HEK293 (cell line): ENCODE results near the gene OLIG2.

ENCODE experiments used
- CTCF ChIP-seq: fragments of 450-650 bp; formaldehyde crosslinking; IDR thresholded peaks from 2 replicates; pipeline ENCODE4 v1.5.1; 2016; ENCODE audit warnings: missing biosample characterization, missing genetic modification characterization
- GLIS2 ChIP-seq: fragments of 450-650 bp; formaldehyde crosslinking; IDR thresholded peaks from 2 replicates; pipeline ENCODE4 v1.5.1; 2016; ENCODE audit warnings: missing biosample characterization, missing genetic modification characterization
- SP2 ChIP-seq: fragments of 450-650 bp; formaldehyde crosslinking; IDR thresholded peaks from 2 replicates; pipeline ENCODE4 v1.5.1; 2016; ENCODE audit warnings: missing biosample characterization, missing genetic modification characterization
- ZBTB7A ChIP-seq: fragments of 450-650 bp; formaldehyde crosslinking; IDR thresholded peaks from 2 replicates; pipeline ENCODE4 v1.5.1; 2016; ENCODE audit warnings: low read depth, missing biosample characterization, missing genetic modification characterization
- ZNF335 ChIP-seq: fragments of 450-650 bp; formaldehyde crosslinking; conservative IDR thresholded peaks from 2 replicates; pipeline ENCODE4 v1.5.1; 2016; ENCODE audit warnings: missing biosample characterization, missing genetic modification characterization
- ZSCAN16 ChIP-seq: fragments of 450-650 bp; formaldehyde crosslinking; IDR thresholded peaks from 2 replicates; pipeline ENCODE4 v1.5.1; 2016; ENCODE audit warnings: missing biosample characterization, missing genetic modification characterization
- TF ChIP-seq, protein P1 (sequence below): fragments of 450-650 bp; formaldehyde crosslinking; IDR thresholded peaks from 2 replicates; pipeline ENCODE4 v1.5.1; 2016; ENCODE audit warnings: missing biosample characterization, missing genetic modification characterization, borderline replicate concordance

- TF ChIP-seq CTCF (tag by site-specific recombination) (no peak), ZNF335 (tag by site-specific recombination) (no peak), ZBTB7A (tag by site-specific recombination) (no peak), GLIS2 (tag by site-specific recombination) (no peak), SP2 (tag by site-specific recombination) (no peak), ZSCAN16 (tag by site-specific recombination) (no peak)
- TF ChIP-seq, protein P1, sequence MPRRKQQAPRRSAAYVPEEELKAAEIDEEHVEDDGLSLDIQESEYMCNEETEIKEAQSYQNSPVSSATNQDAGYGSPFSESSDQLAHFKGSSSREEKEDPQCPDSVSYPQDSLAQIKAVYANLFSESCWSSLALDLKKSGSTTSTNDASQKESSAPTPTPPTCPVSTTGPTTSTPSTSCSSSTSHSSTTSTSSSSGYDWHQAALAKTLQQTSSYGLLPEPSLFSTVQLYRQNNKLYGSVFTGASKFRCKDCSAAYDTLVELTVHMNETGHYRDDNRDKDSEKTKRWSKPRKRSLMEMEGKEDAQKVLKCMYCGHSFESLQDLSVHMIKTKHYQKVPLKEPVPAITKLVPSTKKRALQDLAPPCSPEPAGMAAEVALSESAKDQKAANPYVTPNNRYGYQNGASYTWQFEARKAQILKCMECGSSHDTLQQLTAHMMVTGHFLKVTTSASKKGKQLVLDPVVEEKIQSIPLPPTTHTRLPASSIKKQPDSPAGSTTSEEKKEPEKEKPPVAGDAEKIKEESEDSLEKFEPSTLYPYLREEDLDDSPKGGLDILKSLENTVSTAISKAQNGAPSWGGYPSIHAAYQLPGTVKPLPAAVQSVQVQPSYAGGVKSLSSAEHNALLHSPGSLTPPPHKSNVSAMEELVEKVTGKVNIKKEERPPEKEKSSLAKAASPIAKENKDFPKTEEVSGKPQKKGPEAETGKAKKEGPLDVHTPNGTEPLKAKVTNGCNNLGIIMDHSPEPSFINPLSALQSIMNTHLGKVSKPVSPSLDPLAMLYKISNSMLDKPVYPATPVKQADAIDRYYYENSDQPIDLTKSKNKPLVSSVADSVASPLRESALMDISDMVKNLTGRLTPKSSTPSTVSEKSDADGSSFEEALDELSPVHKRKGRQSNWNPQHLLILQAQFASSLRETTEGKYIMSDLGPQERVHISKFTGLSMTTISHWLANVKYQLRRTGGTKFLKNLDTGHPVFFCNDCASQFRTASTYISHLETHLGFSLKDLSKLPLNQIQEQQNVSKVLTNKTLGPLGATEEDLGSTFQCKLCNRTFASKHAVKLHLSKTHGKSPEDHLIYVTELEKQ, result no peak
Measured at GRCh38 chr21:33042812-33043211, 17.1 kb downstream of the OLIG2 start.
